GM12891 (cell line): Measurements from ENCODE around the gene IL25.

ENCODE experiments used
- DNase-seq: peaks from one replicate; pipeline ENCODE4 v3.0.0; 2011; ENCODE audit warnings: low spot score; ENCODE audit not compliant: insufficient read length
- FAIRE-seq: peaks from 2 replicates; lab custom pipeline; 2011; peaks lifted over from hg19 to GRCh38; lab: Jason Lieb, UNC
- PAX5 ChIP-seq: IDR thresholded peaks from 2 replicates; pipeline ENCODE4 v1.6.1; 2011; ENCODE audit warnings: low read length, moderate library complexity, mild to moderate bottlenecking; ENCODE audit not compliant: insufficient read depth, severe bottlenecking
- POLR2A ChIP-seq: IDR thresholded peaks from 2 replicates; pipeline ENCODE4 v1.6.1; 2011; ENCODE audit warnings: low read depth, low read length, control low read depth
- POLR2AphosphoS5 ChIP-seq: IDR thresholded peaks from 2 replicates; pipeline ENCODE4 v1.6.1; 2011; ENCODE audit warnings: low read depth, low read length, control low read depth
- POU2F2 ChIP-seq: IDR thresholded peaks from 2 replicates; pipeline ENCODE4 v1.6.1; 2011; ENCODE audit warnings: low read depth, mild to moderate bottlenecking, control low read depth, low read length, moderate library complexity
- SPI1 ChIP-seq: IDR thresholded peaks from 2 replicates; pipeline ENCODE4 v1.6.1; 2011; ENCODE audit warnings: low read depth, low read length, control low read depth
- TAF1 ChIP-seq: IDR thresholded peaks from 2 replicates; pipeline ENCODE4 v1.6.1; 2011; ENCODE audit warnings: low read depth, low read length, control low read depth

Gene IL25

GRCh38 chr14:23361320-23361719, 11.3 kb upstream of the IL25 start:
- TF ChIP-seq POLR2A = no peak
- TF ChIP-seq POU2F2 = no peak
- no peak for TF ChIP-seq TAF1
- TF ChIP-seq PAX5 = no peak
- TF ChIP-seq POLR2AphosphoS5 = no peak
- TF ChIP-seq SPI1 = no peak
- DNase-seq (no peak), FAIRE-seq (no peak)

GRCh38 chr14:23361763-23362162, 10.8 kb upstream of the IL25 start:
- DNase-seq (no peak), FAIRE-seq (no peak)
- TF ChIP-seq POLR2A (no peak), TAF1 (no peak), POU2F2 (no peak), SPI1 (no peak), POLR2AphosphoS5 (no peak), PAX5 (no peak)

- DNase-seq (no peak), FAIRE-seq (no peak)
- TF ChIP-seq POU2F2 = no peak
- TF ChIP-seq POLR2AphosphoS5 = no peak
- TF ChIP-seq POLR2A = no peak
- no peak for TF ChIP-seq TAF1
- no peak for TF ChIP-seq PAX5
- no peak for TF ChIP-seq SPI1
Observed at GRCh38 chr14:23362200-23362599, 10.4 kb upstream of the IL25 start.

GRCh38 chr14:23364164-23365035, 8.2 kb upstream of the IL25 start:
- TF ChIP-seq PAX5 (no peak), POLR2A (no peak), TAF1 (no peak), POLR2AphosphoS5 (no peak), SPI1 (no peak), POU2F2 (no peak)
- DNase-seq (no peak), FAIRE-seq (no peak)

GRCh38 chr14:23365036-23365731, 7.4 kb upstream of the IL25 start, which contains the start of gene EFS:
EFS (minus strand) TSS chr14:23365172; CDS start chr14:23365025, 147 bp downstream.
- TF ChIP-seq POLR2A (no peak), POLR2AphosphoS5 (no peak), TAF1 (no peak), PAX5 (no peak), SPI1 (no peak), POU2F2 (no peak)
- DNase-seq (no peak), FAIRE-seq (no peak)

GRCh38 chr14:23365732-23366425, 6.7 kb upstream of the IL25 start:
- no peak for FAIRE-seq
- TF ChIP-seq TAF1 (no peak), POLR2AphosphoS5 (no peak), POU2F2 (no peak), POLR2A (no peak), PAX5 (no peak), SPI1 (no peak)
- DNase-seq = no peak

GRCh38 chr14:23366426-23366921, 6.1 kb upstream of the IL25 start:
- FAIRE-seq (no peak), DNase-seq (no peak)
- TF ChIP-seq POU2F2 (no peak), POLR2A (no peak), SPI1 (no peak), PAX5 (no peak), POLR2AphosphoS5 (no peak), TAF1 (no peak)

GRCh38 chr14:23370221-23370620, 2.4 kb upstream of the IL25 start:
- DNase-seq = no peak
- FAIRE-seq = no peak
- TF ChIP-seq PAX5 (no peak), POU2F2 (no peak), POLR2A (no peak), SPI1 (no peak), TAF1 (no peak), POLR2AphosphoS5 (no peak)

- FAIRE-seq = no peak
- no peak for TF ChIP-seq POLR2A
- TF ChIP-seq POLR2AphosphoS5 = no peak
- no peak for TF ChIP-seq TAF1
- no peak for TF ChIP-seq POU2F2
- no peak for TF ChIP-seq PAX5
- no peak for TF ChIP-seq SPI1
- DNase-seq = no peak
Observed at GRCh38 chr14:23371865-23372264, 744 bp upstream of the IL25 start.
